ENCODE data around the gene GSTT2B. TPM values are rescaled to one million over a fixed set of nuclear protein-coding genes. Genes with fewer than 3 reads are reported as not detected.
"Not testable (repeated sequence)": the region's sequence is repeated elsewhere in the genome, so short reads cannot be mapped to it uniquely, and the experiment has no call there.

The GSTT2B gene
- total RNA-seq, 2 experiments from 2014 or later, result not detected

- intact Hi-C loops (cut with micrococcal nuclease), result loop anchor here (10.0 kb wide), 1 partner anchor 172 kb away; no protein-coding TSS in a partner anchor
- Mint-ChIP-seq H3K4me3 (no peak overlapping the region), H3K4me1 (ENCODE audit: low read depth) (no peaks in the 10 kb centered on the region), H3K36me3 (ENCODE audit: low read depth) (no peaks in the 10 kb centered on the region), H3K27ac (no peak overlapping the region), H3K27me3 (ENCODE audit: low read depth) (no peaks in the 10 kb centered on the region), H3K9me3 (no peaks in the 10 kb centered on the region)
- no peak for DNase-seq
- CTCF ChIA-PET, result no interaction called here
These were observed 41.9 kb upstream of the GSTT2B start for GRCh38 chr22:24002851-24003250.

GRCh38 chr22:24002272-24002671 lies 41.3 kb upstream of the GSTT2B start:
- intact Hi-C loops (cut with micrococcal nuclease), result loop anchor here (10.0 kb wide), 1 partner anchor 173 kb away; no protein-coding TSS in a partner anchor
- Mint-ChIP-seq H3K27ac (no peak overlapping the region), H3K4me3 (no peak overlapping the region), H3K9me3 (no peaks in the 10 kb centered on the region), H3K27me3 (ENCODE audit: low read depth) (no peaks in the 10 kb centered on the region), H3K4me1 (ENCODE audit: low read depth) (no peaks in the 10 kb centered on the region), H3K36me3 (ENCODE audit: low read depth) (no peaks in the 10 kb centered on the region)
- CTCF ChIA-PET, result no interaction called here
- no peak for DNase-seq

- DNase-seq, result no peak
- CTCF ChIA-PET, result interaction anchor here (0.6 kb wide), 1 partner anchor 756 kb away, joined by 6 read pairs; no protein-coding TSS in a partner anchor
- H3K27ac Mint-ChIP-seq, result no peak overlapping the region
- no peaks in the 10 kb centered on the region for H3K27me3 Mint-ChIP-seq (ENCODE audit: low read depth)
- no peaks in the 10 kb centered on the region for H3K36me3 Mint-ChIP-seq (ENCODE audit: low read depth)
- H3K4me1 Mint-ChIP-seq (ENCODE audit: low read depth), result no peaks in the 10 kb centered on the region
- H3K9me3 Mint-ChIP-seq, result no peaks in the 10 kb centered on the region
- H3K4me3 Mint-ChIP-seq, result no peak overlapping the region
- intact Hi-C loops (cut with micrococcal nuclease), result loop anchor here (10.0 kb wide), 1 partner anchor 173 kb away; no protein-coding TSS in a partner anchor
These were observed 40.3 kb upstream of the GSTT2B start for GRCh38 chr22:24001314-24001713.

GRCh38 chr22:23999779-24000178 lies 38.8 kb upstream of the GSTT2B start:
- intact Hi-C loops (cut with micrococcal nuclease), result loop anchor here (10.0 kb wide), 1 partner anchor 175 kb away; no protein-coding TSS in a partner anchor
- not testable (repeated sequence) for H3K9me3 Mint-ChIP-seq; H3K27ac Mint-ChIP-seq; H3K4me3 Mint-ChIP-seq; H3K4me1 Mint-ChIP-seq (ENCODE audit: low read depth); H3K27me3 Mint-ChIP-seq (ENCODE audit: low read depth); DNase-seq; H3K36me3 Mint-ChIP-seq (ENCODE audit: low read depth)
- CTCF ChIA-PET, result interaction anchor here (0.6 kb wide), 1 partner anchor 243 kb away, joined by 3 read pairs; no protein-coding TSS in a partner anchor

- Mint-ChIP-seq H3K9me3 (no peaks in the 10 kb centered on the region), H3K4me1 (ENCODE audit: low read depth) (no peaks in the 10 kb centered on the region), H3K4me3 (no peak overlapping the region), H3K27me3 (ENCODE audit: low read depth) (no peaks in the 10 kb centered on the region), H3K36me3 (ENCODE audit: low read depth) (no peaks in the 10 kb centered on the region), H3K27ac (no peak overlapping the region)
- DNase-seq, result no peak
- CTCF ChIA-PET, result no interaction called here
- intact Hi-C loops (cut with micrococcal nuclease), result no loop called here
These were observed 36.1 kb upstream of the GSTT2B start for GRCh38 chr22:23997092-23997491.

GRCh38 chr22:23993581-23994177 lies 32.7 kb upstream of the GSTT2B start:
- H3K36me3 Mint-ChIP-seq (ENCODE audit: low read depth), result not testable (repeated sequence)

GRCh38 chr22:23993080-23993479 lies 32.1 kb upstream of the GSTT2B start:
- H3K4me3 Mint-ChIP-seq; H3K9me3 Mint-ChIP-seq; DNase-seq; H3K27me3 Mint-ChIP-seq (ENCODE audit: low read depth); intact Hi-C loops (cut with micrococcal nuclease); H3K27ac Mint-ChIP-seq; H3K4me1 Mint-ChIP-seq (ENCODE audit: low read depth); H3K36me3 Mint-ChIP-seq (ENCODE audit: low read depth); CTCF ChIA-PET: not testable (repeated sequence)

More at GRCh38 chr22:23993581-23994177, 32.7 kb upstream of the GSTT2B start:
- peak; percentile 20 for DNase-seq
- H3K27me3 Mint-ChIP-seq (ENCODE audit: low read depth); H3K9me3 Mint-ChIP-seq; CTCF ChIA-PET; H3K27ac Mint-ChIP-seq; intact Hi-C loops (cut with micrococcal nuclease); H3K4me1 Mint-ChIP-seq (ENCODE audit: low read depth); H3K4me3 Mint-ChIP-seq: not testable (repeated sequence)

GRCh38 chr22:23989583-23990244 lies 28.7 kb upstream of the GSTT2B start:
- H3K9me3 Mint-ChIP-seq; DNase-seq; H3K4me1 Mint-ChIP-seq (ENCODE audit: low read depth); H3K4me3 Mint-ChIP-seq; CTCF ChIA-PET; H3K27me3 Mint-ChIP-seq (ENCODE audit: low read depth); intact Hi-C loops (cut with micrococcal nuclease); H3K27ac Mint-ChIP-seq; H3K36me3 Mint-ChIP-seq (ENCODE audit: low read depth): not testable (repeated sequence)

GRCh38 chr22:23986538-23987178 lies 25.7 kb upstream of the GSTT2B start:
- DNase-seq; intact Hi-C loops (cut with micrococcal nuclease); H3K36me3 Mint-ChIP-seq (ENCODE audit: low read depth); H3K27ac Mint-ChIP-seq; H3K4me3 Mint-ChIP-seq; H3K9me3 Mint-ChIP-seq; H3K4me1 Mint-ChIP-seq (ENCODE audit: low read depth); CTCF ChIA-PET; H3K27me3 Mint-ChIP-seq (ENCODE audit: low read depth): not testable (repeated sequence)

- H3K4me1 Mint-ChIP-seq (ENCODE audit: low read depth); H3K27ac Mint-ChIP-seq; H3K36me3 Mint-ChIP-seq (ENCODE audit: low read depth); CTCF ChIA-PET; H3K9me3 Mint-ChIP-seq; H3K4me3 Mint-ChIP-seq; intact Hi-C loops (cut with micrococcal nuclease); H3K27me3 Mint-ChIP-seq (ENCODE audit: low read depth); DNase-seq: not testable (repeated sequence)
These were observed 25.1 kb upstream of the GSTT2B start for GRCh38 chr22:23986089-23986488.

GRCh38 chr22:23984430-23984829 lies 23.4 kb upstream of the GSTT2B start:
- Mint-ChIP-seq H3K36me3 (ENCODE audit: low read depth) (no peaks in the 10 kb centered on the region), H3K27me3 (ENCODE audit: low read depth) (no peaks in the 10 kb centered on the region), H3K27ac (no peak overlapping the region), H3K4me3 (no peak overlapping the region), H3K4me1 (ENCODE audit: low read depth) (peaks cover 3% of the 10 kb centered on the region), H3K9me3 (no peaks in the 10 kb centered on the region)
- DNase-seq, result peak; percentile 73
- CTCF ChIA-PET, result interaction anchor here (0.6 kb wide), 1 partner anchor 71 kb away, joined by 3 read pairs; no protein-coding TSS in a partner anchor
- intact Hi-C loops (cut with micrococcal nuclease), result loop anchor here (5.0 kb wide), 1 partner anchor 193 kb away; no protein-coding TSS in a partner anchor

- intact Hi-C loops (cut with micrococcal nuclease), result loop anchor here (5.0 kb wide), 1 partner anchor 197 kb away; no protein-coding TSS in a partner anchor
- H3K36me3 Mint-ChIP-seq (ENCODE audit: low read depth); H3K27ac Mint-ChIP-seq; H3K4me3 Mint-ChIP-seq; CTCF ChIA-PET; H3K9me3 Mint-ChIP-seq; DNase-seq; H3K4me1 Mint-ChIP-seq (ENCODE audit: low read depth); H3K27me3 Mint-ChIP-seq (ENCODE audit: low read depth): not testable (repeated sequence)
These were observed 19.6 kb upstream of the GSTT2B start for GRCh38 chr22:23980567-23980966.
